K562 (cell line): ENCODE results near the gene TMEM39A. TPM values are rescaled to one million over a fixed set of nuclear protein-coding genes. Genes with fewer than 3 reads are reported as not detected.

ENCODE experiments used
- CC2D1A ChIP-seq: fragments of 450-650 bp; IDR thresholded peaks from 2 replicates; pipeline ENCODE4 v1.6.1; 2017; ENCODE audit warnings: mild to moderate bottlenecking
- CHD4 ChIP-seq: fragments of 200-600 bp; sonication (generic); IDR thresholded peaks from 3 replicates; pipeline ENCODE4 v1.6.1; 2012; ENCODE audit warnings: low read depth, mild to moderate bottlenecking, mixed read lengths, low read length, inconsistent platforms; ENCODE audit not compliant: insufficient read depth, insufficient replicate concordance, poor library complexity, severe bottlenecking
- DMBX1 ChIP-seq: fragments of 250-450 bp; sonication (Bioruptor Pico); IDR thresholded peaks from 2 replicates; pipeline ENCODE4 v1.8.0; 2022; ENCODE audit warnings: inconsistent platforms, mild to moderate bottlenecking, moderate library complexity, borderline replicate concordance
- GABPA ChIP-seq: fragments of 200-800 bp; sonication (Bioruptor generic); conservative IDR thresholded peaks from 2 replicates; pipeline ENCODE4 v1.6.1; 2016; ENCODE audit warnings: low read depth, missing genetic modification characterization, missing compliant biosample characterization
- KAT8 ChIP-seq: fragments of 450-650 bp; IDR thresholded peaks from 2 replicates; pipeline ENCODE4 v1.6.1; 2016; ENCODE audit warnings: low read depth, mild to moderate bottlenecking
- LARP7 ChIP-seq: fragments of 450-650 bp; IDR thresholded peaks from 2 replicates; pipeline ENCODE4 v1.6.1; 2016
- MAZ ChIP-seq, 2 experiments: fragments of 450-650 bp in 1 of 2; sonication (generic) in 1 of 2; formaldehyde crosslinking; IDR thresholded peaks in 1 of 2; conservative IDR thresholded peaks in 1 of 2; 2 replicates each; pipeline versions ENCODE4 v1.4.0 to v1.5.0; 2020; ENCODE audit warnings: mild to moderate bottlenecking in 1 of 2, missing genetic modification reagents in 1 of 2
- NFYB ChIP-seq: IDR thresholded peaks from 2 replicates; pipeline ENCODE4 v1.6.1; 2011; ENCODE audit warnings: mild to moderate bottlenecking, moderate library complexity; ENCODE audit not compliant: insufficient read length; ENCODE audit errors: extremely low read depth
- NR2C2 ChIP-seq, 2 experiments: fragments of 200-800 bp in 1 of 2; sonication (Bioruptor generic) in 1 of 2; sonication (generic) in 1 of 2; formaldehyde crosslinking in 1 of 2; IDR thresholded peaks; 2 replicates each; pipeline versions ENCODE4 v1.6.1 to v1.8.0; 2016 to 2022; ENCODE audit warnings: mild to moderate bottlenecking in 1 of 2, missing compliant biosample characterization in 1 of 2, missing genetic modification characterization in 1 of 2, missing genetic modification reagents in 1 of 2
- PPARD ChIP-seq: fragments of 250-450 bp; sonication (Bioruptor Pico); IDR thresholded peaks from 2 replicates; pipeline ENCODE4 v1.8.0; 2022; ENCODE audit warnings: inconsistent platforms, mild to moderate bottlenecking, moderate library complexity
- SIN3B ChIP-seq: fragments of 450-650 bp; IDR thresholded peaks from 2 replicates; pipeline ENCODE4 v1.6.1; 2017; ENCODE audit warnings: low read depth, mild to moderate bottlenecking, moderate library complexity
- STAG1 ChIP-seq: sonication (generic); formaldehyde crosslinking; IDR thresholded peaks from 2 replicates; pipeline ENCODE4 v1.5.0; 2020; ENCODE audit warnings: missing genetic modification reagents, borderline replicate concordance
- SUPT5H ChIP-seq: fragments of 450-650 bp; IDR thresholded peaks from 2 replicates; pipeline ENCODE4 v1.6.1; 2016
- TGIF2 ChIP-seq: sonication (generic); formaldehyde crosslinking; IDR thresholded peaks from 2 replicates; pipeline ENCODE4 v1.8.1; 2022; ENCODE audit warnings: mild to moderate bottlenecking, missing genetic modification reagents, moderate library complexity
- ZNF174 ChIP-seq: fragments of 250-450 bp; sonication (Bioruptor Pico); IDR thresholded peaks from 2 replicates; pipeline ENCODE4 v1.4.0; 2020; ENCODE audit warnings: mild to moderate bottlenecking
- ZNF217 ChIP-seq: sonication (generic); formaldehyde crosslinking; IDR thresholded peaks from 2 replicates; pipeline ENCODE4 v1.8.0; 2022; ENCODE audit warnings: mild to moderate bottlenecking, missing genetic modification reagents
- ZNF274 ChIP-seq: IDR thresholded peaks from 2 replicates; pipeline ENCODE4 v1.6.1; 2011; ENCODE audit warnings: low read depth, mild to moderate bottlenecking, low read length, moderate library complexity, borderline replicate concordance
- ZNF316 ChIP-seq: fragments of 450-650 bp; IDR thresholded peaks from 2 replicates; pipeline ENCODE4 v1.6.1; 2016
- ZNF444 ChIP-seq: fragments of 250-450 bp; sonication (Bioruptor Pico); IDR thresholded peaks from 2 replicates; pipeline ENCODE4 v1.4.0; 2020; ENCODE audit warnings: mild to moderate bottlenecking, moderate library complexity
- polyA plus RNA-seq, 8 experiments: library from polyadenylated mRNA; depleted of rRNA in 4 of 8; stranded (reverse) in 5 of 8; unstranded in 3 of 8; fragments of >200 nt; fragmentation: Nextera tagmentation in 2 of 8; fragmentation: Illumina TruSeq in 1 of 8; extraction: Ambion mirVana in 2 of 8; extraction: Trizol in 1 of 8; gene quantifications; 2 replicates each; pipeline versions ENCODE4 v1.2.1 to v1.2.3, GENCODE V29; 2011 to 2014; ENCODE audit warnings: inconsistent platforms in 1 of 8, missing spikeins in 1 of 8
- total RNA-seq, 7 experiments: library from RNA; depleted of rRNA in 6 of 7; stranded (reverse); fragments of >200 nt in 6 of 7; fragmentation: Illumina TruSeq in 2 of 7; extraction: Trizol in 2 of 7; gene quantifications; 2 replicates each; pipeline versions ENCODE4 v1.2.1 to v1.2.3, GENCODE V29; 2011 to 2021; ENCODE audit warnings: low replicate concordance in 1 of 7
- TF ChIP-seq, protein P1 (sequence below): fragments of 450-650 bp; formaldehyde crosslinking; IDR thresholded peaks from 2 replicates; pipeline ENCODE4 v1.4.0; 2022; ENCODE audit warnings: missing genetic modification characterization
- TF ChIP-seq, protein P2 (sequence below): fragments of 450-650 bp; formaldehyde crosslinking; IDR thresholded peaks from 2 replicates; pipeline ENCODE4 v1.4.0; 2022; ENCODE audit warnings: mild to moderate bottlenecking, moderate library complexity
- TF ChIP-seq, protein P3 (sequence below): sonication (generic); formaldehyde crosslinking; IDR thresholded peaks from 2 replicates; pipeline ENCODE4 v1.8.0; 2022; ENCODE audit warnings: missing genetic modification reagents, mild to moderate bottlenecking, moderate library complexity, borderline replicate concordance

TMEM39A gene
- total and polyA plus RNA-seq, 9 of the 15 experiments (the other 6 are each of a cell fraction or from before 2014, with no cell fraction given): 12.0 to 41.5 (median 15.4) TPM

DNA sequence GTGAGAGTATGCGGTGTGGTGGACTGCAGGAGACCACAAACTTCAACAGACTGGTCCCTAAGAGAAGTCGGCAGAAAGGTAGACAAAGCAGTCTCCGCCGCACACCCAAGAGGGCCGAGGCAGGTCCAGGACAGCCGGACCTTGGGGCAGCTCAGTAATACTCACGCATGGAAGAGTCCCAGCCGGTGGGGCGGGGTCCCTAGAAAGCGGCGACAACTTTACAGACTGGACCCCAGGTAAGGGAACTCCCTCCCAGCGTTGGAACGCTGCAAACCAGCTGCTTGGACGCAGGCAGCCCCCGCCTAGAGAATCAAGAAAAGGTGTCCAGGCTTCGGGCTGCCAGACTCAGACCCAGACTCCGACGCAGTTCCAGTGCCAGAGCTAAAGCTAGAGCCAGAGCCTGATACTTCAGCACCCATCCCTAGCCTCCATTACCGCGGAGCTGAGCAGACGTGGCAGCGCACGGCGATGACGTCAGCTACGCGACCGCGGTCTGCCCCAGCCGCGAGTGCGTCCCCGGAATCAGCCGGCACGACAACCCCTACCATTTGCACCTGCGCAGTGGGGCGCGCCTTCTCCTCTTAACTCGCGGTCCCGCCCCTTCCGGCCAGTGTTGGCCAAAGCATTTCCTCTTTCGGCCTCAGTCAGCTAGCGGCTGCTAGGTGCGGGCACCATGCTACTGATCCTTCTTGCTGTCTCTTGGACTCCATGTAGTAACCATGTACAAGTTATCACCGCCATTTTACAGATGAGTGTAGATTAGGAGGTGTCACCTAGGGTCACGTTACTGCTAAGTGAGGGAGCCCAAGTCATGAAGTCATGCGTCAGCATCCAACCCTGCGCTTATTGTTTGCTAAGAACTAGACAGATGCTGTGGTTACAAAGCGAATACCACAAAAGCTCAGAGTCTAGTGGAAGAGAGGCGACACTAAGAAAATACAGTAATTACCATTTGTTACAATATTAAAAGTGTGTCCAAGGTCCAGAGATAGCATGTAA is at the start of gene TMEM39A (continued):
- TF ChIP-seq, protein P1, sequence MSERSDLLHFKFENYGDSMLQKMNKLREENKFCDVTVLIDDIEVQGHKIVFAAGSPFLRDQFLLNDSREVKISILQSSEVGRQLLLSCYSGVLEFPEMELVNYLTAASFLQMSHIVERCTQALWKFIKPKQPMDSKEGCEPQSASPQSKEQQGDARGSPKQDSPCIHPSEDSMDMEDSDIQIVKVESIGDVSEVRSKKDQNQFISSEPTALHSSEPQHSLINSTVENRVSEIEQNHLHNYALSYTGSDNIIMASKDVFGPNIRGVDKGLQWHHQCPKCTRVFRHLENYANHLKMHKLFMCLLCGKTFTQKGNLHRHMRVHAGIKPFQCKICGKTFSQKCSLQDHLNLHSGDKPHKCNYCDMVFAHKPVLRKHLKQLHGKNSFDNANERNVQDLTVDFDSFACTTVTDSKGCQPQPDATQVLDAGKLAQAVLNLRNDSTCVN (CRISPR knock-in tag): no peak
- no peak for TF ChIP-seq ZNF217 (CRISPR knock-in tag)
- TF ChIP-seq SIN3B: peak; percentile 92
- TF ChIP-seq PPARD (CRISPR knock-in tag): no peak
- TF ChIP-seq GABPA (tag): peak; percentile 91
- no peak for TF ChIP-seq CHD4
- no peak for TF ChIP-seq ZNF174 (CRISPR knock-in tag)
- TF ChIP-seq, protein P2, sequence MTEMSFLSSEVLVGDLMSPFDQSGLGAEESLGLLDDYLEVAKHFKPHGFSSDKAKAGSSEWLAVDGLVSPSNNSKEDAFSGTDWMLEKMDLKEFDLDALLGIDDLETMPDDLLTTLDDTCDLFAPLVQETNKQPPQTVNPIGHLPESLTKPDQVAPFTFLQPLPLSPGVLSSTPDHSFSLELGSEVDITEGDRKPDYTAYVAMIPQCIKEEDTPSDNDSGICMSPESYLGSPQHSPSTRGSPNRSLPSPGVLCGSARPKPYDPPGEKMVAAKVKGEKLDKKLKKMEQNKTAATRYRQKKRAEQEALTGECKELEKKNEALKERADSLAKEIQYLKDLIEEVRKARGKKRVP (CRISPR knock-in tag): no peak
- TF ChIP-seq LARP7: no peak
- TF ChIP-seq KAT8: no peak
- no peak for TF ChIP-seq CC2D1A
- no peak for TF ChIP-seq ZNF274
- TF ChIP-seq NFYB: no peak
- peak; percentile 45; the same call in 1 of the 2 replicates for TF ChIP-seq NR2C2 (CRISPR knock-in tag; IDR thresholded peaks at IDR 0.05)
- TF ChIP-seq NR2C2 (tag; IDR thresholded peaks at IDR 0.05): peak; percentile 84
- peak; percentile 94 for TF ChIP-seq SUPT5H
- no peak for TF ChIP-seq ZNF444 (CRISPR knock-in tag)
- no peak for TF ChIP-seq TGIF2
- TF ChIP-seq DMBX1 (CRISPR knock-in tag): no peak
- peak; percentile 35; the same call in 1 of the 2 replicates for TF ChIP-seq ZNF316
- TF ChIP-seq, protein P3, sequence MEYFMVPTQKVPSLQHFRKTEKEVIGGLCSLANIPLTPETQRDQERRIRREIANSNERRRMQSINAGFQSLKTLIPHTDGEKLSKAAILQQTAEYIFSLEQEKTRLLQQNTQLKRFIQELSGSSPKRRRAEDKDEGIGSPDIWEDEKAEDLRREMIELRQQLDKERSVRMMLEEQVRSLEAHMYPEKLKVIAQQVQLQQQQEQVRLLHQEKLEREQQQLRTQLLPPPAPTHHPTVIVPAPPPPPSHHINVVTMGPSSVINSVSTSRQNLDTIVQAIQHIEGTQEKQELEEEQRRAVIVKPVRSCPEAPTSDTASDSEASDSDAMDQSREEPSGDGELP (CRISPR knock-in tag): peak; percentile 96
- peak; percentile 65 to 75; a peak in 3 of 4 replicates for TF ChIP-seq MAZ (CRISPR knock-in tag; conservative IDR thresholded peaks at IDR 0.05 in 1 of 2, IDR thresholded peaks at IDR 0.05 in 1 of 2)
- no peak for TF ChIP-seq STAG1 (CRISPR knock-in tag)
